A549 (cell line): ENCODE data around the gene RIC3. TPM values are rescaled to one million over a fixed set of nuclear protein-coding genes. Genes with fewer than 3 reads are reported as not detected.

Experiments
- ATAC-seq, 2 experiments: fragments of 200-7000 bp in 1 of 2; fragments of >200 bp in 1 of 2; cut with Nextera tagmentation in 1 of 2; cut with Tn5 transposase in 1 of 2; 3 replicates each; pipeline versions ENCODE4 v1.8.0 to v1.9.1; 2018 to 2020; ENCODE audit warnings: mild to moderate bottlenecking in 1 of 2, moderate library complexity in 1 of 2
- CTCF ChIA-PET: fragments of 300-600 bp; sonication (Branson Sonifier 250); formaldehyde crosslinking; extraction: SDS; loops from one replicate; lab custom pipeline; 2021; ENCODE audit warnings: antibody characterized with exemption, inconsistent platforms; lab: Yijun Ruan, JAX
- POLR2A ChIA-PET: fragments of 350-600 bp; formaldehyde crosslinking; extraction: SDS; loops from one replicate; lab custom pipeline; 2021; ENCODE audit warnings: antibody characterized with exemption, inconsistent platforms; lab: Yijun Ruan, JAX
- DNase-seq, 2 experiments: peaks; one replicate each; pipeline versions ENCODE4 v3.0.0 to v3.0.0-alpha.2; 2011 to 2016; ENCODE audit warnings: low read depth in 1 of 2, low spot score in 1 of 2
- FAIRE-seq: peaks from 2 replicates; lab custom pipeline; 2011; peaks lifted over from hg19 to GRCh38; lab: Jason Lieb, UNC
- H3K27ac ChIP-seq, 2 experiments: fragments of >200 bp; sonication (Bioruptor Twin); formaldehyde crosslinking; 3 replicates each; pipeline ENCODE4 v1.5.1; 2016 to 2017
- H3K4me1 ChIP-seq: fragments of >200 bp; sonication (Bioruptor Twin); formaldehyde crosslinking; 3 replicates; pipeline ENCODE4 v1.6.1; 2016
- H3K4me2 ChIP-seq: fragments of >200 bp; sonication (Bioruptor Twin); formaldehyde crosslinking; 3 replicates; pipeline ENCODE4 v1.6.1; 2016
- H3K4me3 ChIP-seq: fragments of >200 bp; sonication (Bioruptor Twin); formaldehyde crosslinking; 3 replicates; pipeline ENCODE4 v1.5.1; 2016
- H3K9me3 ChIP-seq: fragments of >200 bp; sonication (Bioruptor Twin); formaldehyde crosslinking; 3 replicates; pipeline ENCODE4 v1.6.1; 2016
- CBX8 ChIP-seq: fragments of 200-600 bp; sonication (generic); IDR thresholded peaks from 2 replicates; pipeline ENCODE4 v1.6.1; 2016
- CHD2 ChIP-seq: fragments of 150-350 bp; IDR thresholded peaks from 2 replicates; pipeline ENCODE4 v1.6.1; 2014; ENCODE audit warnings: low read length; ENCODE audit not compliant: partially characterized antibody
- CHD4 ChIP-seq: fragments of 200-600 bp; sonication (generic); IDR thresholded peaks from 2 replicates; pipeline ENCODE4 v1.6.1; 2016; ENCODE audit warnings: antibody characterized with exemption, mild to moderate bottlenecking, borderline replicate concordance
- EHF ChIP-seq: fragments of 250-450 bp; sonication (Bioruptor Pico); IDR thresholded peaks from 2 replicates; pipeline ENCODE4 v1.5.0; 2020; ENCODE audit warnings: mild to moderate bottlenecking
- ESRRA ChIP-seq: fragments of 150-350 bp; IDR thresholded peaks from 2 replicates; pipeline ENCODE4 v1.6.1; 2014; ENCODE audit warnings: mild to moderate bottlenecking, low read length, borderline replicate concordance
- FOSB ChIP-seq: fragments of 250-450 bp; sonication (Bioruptor Pico); IDR thresholded peaks from 2 replicates; pipeline ENCODE4 v1.5.0; 2020; ENCODE audit warnings: mild to moderate bottlenecking, moderate library complexity
- FOSL2 ChIP-seq, 2 experiments: fragments of 450-650 bp in 1 of 2; fragments of >200 bp in 1 of 2; sonication (Bioruptor Twin) in 1 of 2; formaldehyde crosslinking; IDR thresholded peaks; 2 replicates each; pipeline versions ENCODE4 v1.5.0 to v1.6.1; 2016 to 2020; ENCODE audit warnings: mild to moderate bottlenecking in 1 of 2, moderate library complexity in 1 of 2
- HEYL ChIP-seq: fragments of 250-450 bp; sonication (Bioruptor Pico); IDR thresholded peaks from 2 replicates; pipeline ENCODE4 v1.8.0; 2021; ENCODE audit warnings: mild to moderate bottlenecking, moderate library complexity
- HOXA7 ChIP-seq: fragments of 250-450 bp; sonication (Bioruptor Pico); IDR thresholded peaks from 2 replicates; pipeline ENCODE4 v1.5.0; 2020; ENCODE audit warnings: mild to moderate bottlenecking, moderate library complexity
- HOXB13 ChIP-seq: fragments of 250-450 bp; sonication (Bioruptor Pico); IDR thresholded peaks from 2 replicates; pipeline ENCODE4 v1.5.0; 2020; ENCODE audit warnings: low read depth, mild to moderate bottlenecking, moderate library complexity
- HOXB5 ChIP-seq: fragments of 250-450 bp; sonication (Bioruptor Pico); IDR thresholded peaks from 2 replicates; pipeline ENCODE4 v1.5.0; 2020; ENCODE audit warnings: mild to moderate bottlenecking, moderate library complexity
- JUNB ChIP-seq: fragments of >200 bp; sonication (Bioruptor Twin); formaldehyde crosslinking; IDR thresholded peaks from 2 replicates; pipeline ENCODE4 v1.6.1; 2016
- KDM1A ChIP-seq: fragments of 200-600 bp; sonication (generic); IDR thresholded peaks from 2 replicates; pipeline ENCODE4 v1.6.1; 2016; ENCODE audit warnings: low read depth, mild to moderate bottlenecking
- KDM5A ChIP-seq: fragments of 200-600 bp; sonication (generic); IDR thresholded peaks from 2 replicates; pipeline ENCODE4 v1.6.1; 2016; ENCODE audit warnings: antibody characterized with exemption, mild to moderate bottlenecking
- MAZ ChIP-seq: fragments of 150-350 bp; IDR thresholded peaks from 2 replicates; pipeline ENCODE4 v1.6.1; 2014; ENCODE audit warnings: antibody characterized with exemption, low read depth, low read length, borderline replicate concordance
- NPAS2 ChIP-seq: fragments of 250-450 bp; sonication (Bioruptor Pico); IDR thresholded peaks from 2 replicates; pipeline ENCODE4 v1.8.0; 2022; ENCODE audit warnings: mild to moderate bottlenecking, moderate library complexity, borderline replicate concordance
- SMC3 ChIP-seq: fragments of >200 bp; sonication (Bioruptor Twin); formaldehyde crosslinking; IDR thresholded peaks from 3 replicates; pipeline ENCODE4 v1.6.1; 2018; ENCODE audit warnings: inconsistent platforms
- SREBF2 ChIP-seq: fragments of 450-650 bp; IDR thresholded peaks from 2 replicates; pipeline ENCODE4 v1.6.1; 2014; ENCODE audit warnings: mild to moderate bottlenecking, moderate library complexity
- ZSCAN20 ChIP-seq: fragments of 250-450 bp; sonication (Bioruptor Pico); IDR thresholded peaks from 2 replicates; pipeline ENCODE4 v1.8.0; 2022; ENCODE audit warnings: mild to moderate bottlenecking, moderate library complexity
- WGBS: methylation state at CpG from one replicate; pipeline ENCODE4 v1.1.6; 2017; ENCODE audit errors: missing lambda C conversion rate; 5-methylcytosine and 5-hydroxymethylcytosine counted together
- polyA plus RNA-seq, 4 experiments: library from polyadenylated mRNA; depleted of rRNA in 3 of 4; stranded (reverse); fragments of >200 nt; fragmentation: RNase III in 1 of 4; extraction: RNeasy Plus Mini Kit Qiagen cat#74134 plus additional on column Dnase treatment in 1 of 4; gene quantifications; 2 replicates in 3 of 4; 3 replicates in 1 of 4; pipeline ENCODE4 v1.2.3, GENCODE V29; 2011 to 2017
- TF ChIP-seq, protein P1 (sequence below): fragments of 450-650 bp; IDR thresholded peaks from 2 replicates; pipeline ENCODE4 v1.6.1; 2014; ENCODE audit warnings: antibody characterized with exemption
- TF ChIP-seq, protein P2 (sequence below): fragments of >200 bp; sonication (Bioruptor Twin); formaldehyde crosslinking; IDR thresholded peaks from 2 replicates; pipeline ENCODE4 v1.6.1; 2016
- TF ChIP-seq, protein P3 (sequence below): fragments of 250-450 bp; sonication (Bioruptor Pico); IDR thresholded peaks from 2 replicates; pipeline ENCODE4 v1.5.0; 2021; ENCODE audit warnings: mild to moderate bottlenecking, moderate library complexity, borderline replicate concordance
- TF ChIP-seq, protein P4 (sequence below): IDR thresholded peaks from 2 replicates; pipeline ENCODE4 v1.6.1; 2012
- TF ChIP-seq, protein P5 (sequence below): fragments of 150-350 bp; IDR thresholded peaks from 2 replicates; pipeline ENCODE4 v1.6.1; 2014; ENCODE audit warnings: low read depth, mild to moderate bottlenecking, low read length

Gene RIC3
- polyA plus RNA-seq, 2 of the 4 experiments (the other 2 are of a cell fraction), result 1.7 to 3.2 TPM

DNA sequence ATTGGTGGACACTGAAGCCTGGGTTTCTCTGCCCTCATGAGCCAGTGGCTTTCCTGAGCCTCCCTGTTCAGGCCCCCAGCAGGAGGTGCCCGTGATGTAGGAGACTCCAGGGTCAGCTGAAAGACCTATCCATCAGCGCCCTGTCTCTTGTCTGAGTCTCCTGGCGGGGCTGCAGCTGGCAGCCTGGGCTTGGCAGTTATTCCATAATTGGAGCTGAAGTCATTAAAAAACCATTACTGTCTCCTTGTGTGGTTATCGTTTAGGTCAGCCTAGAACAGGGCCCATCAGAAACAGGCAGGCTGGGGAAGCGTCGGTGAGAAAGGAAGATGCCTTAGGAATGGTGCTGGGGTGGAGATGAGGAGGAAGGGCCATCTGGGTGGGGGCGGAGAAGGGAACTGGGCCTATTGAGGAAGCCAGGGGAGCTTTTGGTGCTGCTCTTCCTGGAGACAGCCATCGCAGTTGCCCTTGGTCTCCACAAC lies 82.8 kb downstream of the RIC3 start:
- FAIRE-seq (no peak), ATAC-seq (no peak), DNase-seq (no peak)
- POLR2A ChIA-PET, result no interaction called here
- WGBS, result 95% methylated on average over 8 of the region's 8 CpGs
- H3K4me3 ChIP-seq, result no peak overlapping the region
- peaks cover 6% of the 10 kb centered on the region; the same call in 1 of the 3 replicates for H3K4me1 ChIP-seq
- TF ChIP-seq, protein P1, sequence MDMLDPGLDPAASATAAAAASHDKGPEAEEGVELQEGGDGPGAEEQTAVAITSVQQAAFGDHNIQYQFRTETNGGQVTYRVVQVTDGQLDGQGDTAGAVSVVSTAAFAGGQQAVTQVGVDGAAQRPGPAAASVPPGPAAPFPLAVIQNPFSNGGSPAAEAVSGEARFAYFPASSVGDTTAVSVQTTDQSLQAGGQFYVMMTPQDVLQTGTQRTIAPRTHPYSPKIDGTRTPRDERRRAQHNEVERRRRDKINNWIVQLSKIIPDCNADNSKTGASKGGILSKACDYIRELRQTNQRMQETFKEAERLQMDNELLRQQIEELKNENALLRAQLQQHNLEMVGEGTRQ, result no peak
- TF ChIP-seq HOXA7 (CRISPR knock-in tag) (no peak), SMC3 (no peak), MAZ (no peak), FOSB (CRISPR knock-in tag) (no peak), KDM5A (no peak), ESRRA (no peak), HOXB13 (no peak), KDM1A (no peak), SREBF2 (no peak)
- TF ChIP-seq, protein P2, sequence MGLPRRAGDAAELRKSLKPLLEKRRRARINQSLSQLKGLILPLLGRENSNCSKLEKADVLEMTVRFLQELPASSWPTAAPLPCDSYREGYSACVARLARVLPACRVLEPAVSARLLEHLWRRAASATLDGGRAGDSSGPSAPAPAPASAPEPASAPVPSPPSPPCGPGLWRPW, result no peak
- TF ChIP-seq, protein P3, sequence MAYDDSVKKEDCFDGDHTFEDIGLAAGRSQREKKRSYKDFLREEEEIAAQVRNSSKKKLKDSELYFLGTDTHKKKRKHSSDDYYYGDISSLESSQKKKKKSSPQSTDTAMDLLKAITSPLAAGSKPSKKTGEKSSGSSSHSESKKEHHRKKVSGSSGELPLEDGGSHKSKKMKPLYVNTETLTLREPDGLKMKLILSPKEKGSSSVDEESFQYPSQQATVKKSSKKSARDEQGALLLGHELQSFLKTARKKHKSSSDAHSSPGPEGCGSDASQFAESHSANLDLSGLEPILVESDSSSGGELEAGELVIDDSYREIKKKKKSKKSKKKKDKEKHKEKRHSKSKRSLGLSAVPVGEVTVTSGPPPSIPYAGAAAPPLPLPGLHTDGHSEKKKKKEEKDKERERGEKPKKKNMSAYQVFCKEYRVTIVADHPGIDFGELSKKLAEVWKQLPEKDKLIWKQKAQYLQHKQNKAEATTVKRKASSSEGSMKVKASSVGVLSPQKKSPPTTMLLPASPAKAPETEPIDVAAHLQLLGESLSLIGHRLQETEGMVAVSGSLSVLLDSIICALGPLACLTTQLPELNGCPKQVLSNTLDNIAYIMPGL, result no peak
- TF ChIP-seq, protein P4, sequence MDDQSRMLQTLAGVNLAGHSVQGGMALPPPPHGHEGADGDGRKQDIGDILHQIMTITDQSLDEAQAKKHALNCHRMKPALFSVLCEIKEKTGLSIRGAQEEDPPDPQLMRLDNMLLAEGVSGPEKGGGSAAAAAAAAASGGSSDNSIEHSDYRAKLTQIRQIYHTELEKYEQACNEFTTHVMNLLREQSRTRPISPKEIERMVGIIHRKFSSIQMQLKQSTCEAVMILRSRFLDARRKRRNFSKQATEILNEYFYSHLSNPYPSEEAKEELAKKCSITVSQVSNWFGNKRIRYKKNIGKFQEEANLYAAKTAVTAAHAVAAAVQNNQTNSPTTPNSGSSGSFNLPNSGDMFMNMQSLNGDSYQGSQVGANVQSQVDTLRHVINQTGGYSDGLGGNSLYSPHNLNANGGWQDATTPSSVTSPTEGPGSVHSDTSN, result no peak
- no peak overlapping the region for H3K4me2 ChIP-seq
- no peaks in the 10 kb centered on the region for H3K9me3 ChIP-seq
- H3K27ac ChIP-seq, result no peak overlapping the region
- CTCF ChIA-PET, result interaction anchor here (1.0 to 30.1 kb wide), 6 partner anchors 12 to 80 kb away, joined by 3 to 644 read pairs (median 73); no protein-coding TSS in a partner anchor

DNA sequence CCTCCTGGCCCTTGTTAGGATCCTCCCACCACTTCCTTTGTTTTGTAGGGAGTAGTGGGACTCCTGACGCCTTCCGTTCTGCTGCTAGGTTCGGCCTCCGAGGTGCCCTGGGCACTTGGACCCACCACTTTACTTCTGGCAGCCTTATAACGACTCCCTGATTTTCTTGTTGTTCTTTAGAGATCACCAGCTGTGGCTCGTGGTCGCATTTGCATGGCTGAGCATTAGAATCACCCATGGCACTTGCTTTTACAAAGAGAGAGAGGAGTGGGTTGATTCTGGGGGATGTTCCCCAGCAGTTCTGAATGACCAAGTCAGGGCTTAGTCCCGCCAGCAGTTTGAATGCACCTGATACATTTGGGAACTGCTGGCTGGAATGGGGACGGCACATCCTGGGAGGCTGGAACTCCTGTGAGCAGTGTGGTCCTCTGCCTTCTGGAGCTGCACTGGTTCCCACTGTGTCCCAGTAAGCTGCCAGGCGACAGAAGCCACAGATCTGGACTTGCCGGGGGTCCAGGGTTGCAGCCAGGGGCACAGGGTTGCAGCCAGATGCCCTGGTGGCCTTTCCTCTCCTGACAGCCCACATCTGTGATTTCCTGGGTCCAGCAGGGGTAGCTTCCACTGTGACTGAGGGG lies 83.7 kb downstream of the RIC3 start:
- TF ChIP-seq NPAS2 (CRISPR knock-in tag), result no peak
- TF ChIP-seq, all 56 proteins: peak for 0
- ATAC-seq, result no peak
- 91% methylated on average over 9 of the region's 11 CpGs for WGBS
- H3K4me1 ChIP-seq, result peaks cover 6% of the 10 kb centered on the region; the same call in 1 of the 3 replicates
- POLR2A ChIA-PET, result no interaction called here
- no peak for FAIRE-seq
- no peak overlapping the region for H3K4me3 ChIP-seq
- H3K4me2 ChIP-seq, result no peak overlapping the region
- no peak overlapping the region for H3K27ac ChIP-seq
- DNase-seq, result no peak
- CTCF ChIA-PET, result interaction anchor here (1.0 to 30.1 kb wide), 7 partner anchors 13 to 79 kb away, joined by 3 to 644 read pairs (median 3); no protein-coding TSS in a partner anchor
- no peaks in the 10 kb centered on the region for H3K9me3 ChIP-seq

DNA sequence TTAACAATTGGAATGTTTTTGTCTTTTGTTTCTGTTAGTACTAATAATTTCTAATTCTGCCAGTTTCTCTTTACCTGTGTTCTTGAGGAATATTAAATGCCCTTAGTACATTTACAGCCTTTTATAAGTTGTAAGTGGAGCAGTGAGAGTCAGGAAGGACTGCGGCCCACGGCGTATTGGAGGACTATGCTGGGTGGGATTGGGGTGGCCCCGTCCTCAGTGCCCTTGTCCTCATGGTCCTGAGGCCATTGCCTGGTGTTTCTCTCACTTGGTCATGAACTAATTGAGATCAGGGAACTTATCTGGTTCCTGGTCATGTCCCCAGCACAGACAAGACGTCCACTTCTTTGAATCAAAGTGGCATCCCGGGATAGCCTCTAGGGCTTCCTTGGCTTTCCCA lies 84.5 kb downstream of the RIC3 start:
- DNase-seq (no peak), ATAC-seq (no peak), FAIRE-seq (no peak)
- 90% methylated on average over 6 of the region's 6 CpGs for WGBS
- TF ChIP-seq, protein P4, result no peak
- TF ChIP-seq, protein P5, sequence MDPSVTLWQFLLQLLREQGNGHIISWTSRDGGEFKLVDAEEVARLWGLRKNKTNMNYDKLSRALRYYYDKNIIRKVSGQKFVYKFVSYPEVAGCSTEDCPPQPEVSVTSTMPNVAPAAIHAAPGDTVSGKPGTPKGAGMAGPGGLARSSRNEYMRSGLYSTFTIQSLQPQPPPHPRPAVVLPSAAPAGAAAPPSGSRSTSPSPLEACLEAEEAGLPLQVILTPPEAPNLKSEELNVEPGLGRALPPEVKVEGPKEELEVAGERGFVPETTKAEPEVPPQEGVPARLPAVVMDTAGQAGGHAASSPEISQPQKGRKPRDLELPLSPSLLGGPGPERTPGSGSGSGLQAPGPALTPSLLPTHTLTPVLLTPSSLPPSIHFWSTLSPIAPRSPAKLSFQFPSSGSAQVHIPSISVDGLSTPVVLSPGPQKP, result no peak
- TF ChIP-seq CHD4, result no peak
- no peak for TF ChIP-seq EHF (CRISPR knock-in tag)
- no peak for TF ChIP-seq CHD2
- no peak for TF ChIP-seq HEYL (CRISPR knock-in tag)
- no peak for TF ChIP-seq ZSCAN20
- TF ChIP-seq HOXB5 (CRISPR knock-in tag), result no peak
- no peak for TF ChIP-seq ESRRA
- TF ChIP-seq CBX8, result no peak
- TF ChIP-seq HOXB13, result no peak
- no peak for TF ChIP-seq KDM1A
- no peak for TF ChIP-seq SMC3
- TF ChIP-seq FOSL2 (IDR thresholded peaks at IDR 0.05), result no peak
- no peak for TF ChIP-seq FOSL2 (CRISPR knock-in tag; IDR thresholded peaks at IDR 0.05)
- TF ChIP-seq JUNB, result no peak
- Histone ChIP-seq H3K4me1 (peaks cover 6% of the 10 kb centered on the region; the same call in 1 of the 3 replicates), H3K9me3 (no peaks in the 10 kb centered on the region), H3K4me3 (no peak overlapping the region), H3K27ac (no peak overlapping the region), H3K4me2 (no peak overlapping the region)
- CTCF ChIA-PET, result interaction anchor here (6.4 to 30.1 kb wide), 3 partner anchors 13 to 49 kb away, joined by 55 to 644 read pairs (median 143); no protein-coding TSS in a partner anchor
- POLR2A ChIA-PET, result no interaction called here
